HEK293 (cell line): ENCODE measurements around the gene PSMA7.

Source experiments
- ZNF146 ChIP-seq: fragments of 450-650 bp; formaldehyde crosslinking; IDR thresholded peaks from 2 replicates; pipeline ENCODE4 v1.5.1; 2016; ENCODE audit warnings: missing biosample characterization, missing genetic modification characterization
- ZNF544 ChIP-seq: fragments of 450-650 bp; formaldehyde crosslinking; IDR thresholded peaks from 2 replicates; pipeline ENCODE4 v1.5.0; 2017; ENCODE audit warnings: missing biosample characterization, missing genetic modification characterization

DNA sequence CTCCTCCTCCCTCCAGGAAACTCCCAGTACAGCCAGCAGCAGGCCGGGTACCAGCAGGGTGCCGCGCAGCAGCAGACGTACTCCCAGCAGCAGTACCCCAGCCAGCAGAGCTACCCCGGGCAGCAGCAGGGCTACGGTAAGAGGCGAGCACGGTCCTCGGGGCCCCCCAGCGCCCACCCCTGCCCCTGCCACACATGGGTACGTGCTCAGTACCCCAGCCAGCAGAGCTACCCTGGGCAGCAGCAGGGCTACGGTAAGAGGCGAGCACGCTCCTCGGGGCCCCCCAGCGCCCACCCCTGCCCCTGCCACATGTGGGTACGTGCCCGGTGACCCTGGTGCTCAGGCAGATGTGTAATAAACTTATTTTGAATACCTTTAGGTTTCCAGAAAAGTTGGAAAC is 29.5 kb upstream of the PSMA7 start:
- TF ChIP-seq ZNF146 (tag by site-specific recombination) (no peak), ZNF544 (no peak)
